Hepatocyte (in vitro differentiated cells): ENCODE results near the gene PRC1. TPM values are rescaled to one million over a fixed set of nuclear protein-coding genes. Genes with fewer than 3 reads are reported as not detected.

Experiments
- DNase-seq: peaks from one replicate; pipeline ENCODE4 v3.0.0-alpha.2; 2016; ENCODE audit warnings: low spot score
- H2AFZ ChIP-seq: fragments of 200-600 bp; sonication (generic); 2 replicates; pipeline ENCODE4 v1.6.0; 2016; ENCODE audit warnings: antibody characterized with exemption, mild to moderate bottlenecking
- H3K27ac ChIP-seq: fragments of 200-600 bp; sonication (generic); 2 replicates; pipeline ENCODE4 v1.5.1; 2016; ENCODE audit warnings: mild to moderate bottlenecking
- H3K27me3 ChIP-seq: fragments of 200-600 bp; sonication (generic); 2 replicates; pipeline ENCODE4 v1.6.1; 2016
- H3K36me3 ChIP-seq: fragments of 200-600 bp; sonication (generic); replicated peaks from 2 replicates; pipeline ENCODE4 v1.5.1; 2016; ENCODE audit warnings: low read depth; ENCODE audit not compliant: insufficient read depth
- H3K4me1 ChIP-seq: fragments of 200-600 bp; sonication (generic); 2 replicates; pipeline ENCODE4 v1.5.1; 2016; ENCODE audit warnings: mild to moderate bottlenecking, moderate library complexity; ENCODE audit not compliant: insufficient read depth
- H3K4me2 ChIP-seq: fragments of 200-600 bp; sonication (generic); 2 replicates; pipeline ENCODE4 v1.6.0; 2016
- H3K4me3 ChIP-seq: fragments of 200-600 bp; sonication (generic); 2 replicates; pipeline ENCODE4 v1.5.1; 2016; ENCODE audit warnings: mild to moderate bottlenecking
- H3K79me2 ChIP-seq: fragments of 200-600 bp; sonication (generic); 2 replicates; pipeline ENCODE4 v1.6.0; 2017; ENCODE audit warnings: mild to moderate bottlenecking
- H3K9me2 ChIP-seq: fragments of 200-600 bp; sonication (generic); replicated peaks from 2 replicates; pipeline ENCODE4 v1.6.0; 2017; ENCODE audit warnings: mild to moderate bottlenecking; ENCODE audit not compliant: insufficient read depth
- H3K9me3 ChIP-seq: fragments of 200-600 bp; sonication (generic); 2 replicates; pipeline ENCODE4 v1.5.1; 2016; ENCODE audit warnings: low read depth, mild to moderate bottlenecking
- H4K20me1 ChIP-seq: fragments of 200-600 bp; sonication (generic); 2 replicates; pipeline ENCODE4 v1.6.0; 2016; ENCODE audit warnings: mild to moderate bottlenecking; ENCODE audit not compliant: insufficient read depth, poor library complexity, severe bottlenecking
- EZH2 ChIP-seq: fragments of 200-600 bp; sonication (generic); IDR thresholded peaks from 2 replicates; pipeline ENCODE4 v1.6.1; 2016; ENCODE audit warnings: antibody characterized with exemption, mild to moderate bottlenecking, borderline replicate concordance
- EZH2phosphoT487 ChIP-seq: fragments of 200-600 bp; sonication (generic); IDR thresholded peaks from one replicate; pipeline ENCODE4 v1.6.1; 2018; ENCODE audit warnings: antibody characterized with exemption, mild to moderate bottlenecking, low read depth, moderate library complexity; ENCODE audit not compliant: unreplicated experiment, severe bottlenecking
- WGBS: methylation state at CpG from one replicate; pipeline ENCODE4 v1.1.6; 2016; ENCODE audit warnings: low lambda C conversion rate; ENCODE audit errors: missing lambda C conversion rate; 5-methylcytosine and 5-hydroxymethylcytosine counted together
- polyA plus RNA-seq: library from polyadenylated mRNA; unstranded; fragments of >200 nt; fragmentation: Nextera tagmentation; extraction: Ambion mirVana; gene quantifications from 2 replicates; pipeline ENCODE4 v1.2.1, GENCODE V29; 2016
- total RNA-seq: library from RNA; depleted of rRNA; stranded (reverse); fragments of >200 nt; gene quantifications from 2 replicates; pipeline ENCODE4 v1.2.3, GENCODE V29; 2014
- TF ChIP-seq, protein P1 (sequence below): fragments of 200-600 bp; sonication (generic); IDR thresholded peaks from 2 replicates; pipeline ENCODE4 v1.5.1; 2016; ENCODE audit warnings: antibody characterized with exemption, mild to moderate bottlenecking; ENCODE audit not compliant: poor library complexity

PRC1 gene
- total and polyA plus RNA-seq, 2 experiments from 2014 or later = 21.5 to 35.8 TPM

DNA sequence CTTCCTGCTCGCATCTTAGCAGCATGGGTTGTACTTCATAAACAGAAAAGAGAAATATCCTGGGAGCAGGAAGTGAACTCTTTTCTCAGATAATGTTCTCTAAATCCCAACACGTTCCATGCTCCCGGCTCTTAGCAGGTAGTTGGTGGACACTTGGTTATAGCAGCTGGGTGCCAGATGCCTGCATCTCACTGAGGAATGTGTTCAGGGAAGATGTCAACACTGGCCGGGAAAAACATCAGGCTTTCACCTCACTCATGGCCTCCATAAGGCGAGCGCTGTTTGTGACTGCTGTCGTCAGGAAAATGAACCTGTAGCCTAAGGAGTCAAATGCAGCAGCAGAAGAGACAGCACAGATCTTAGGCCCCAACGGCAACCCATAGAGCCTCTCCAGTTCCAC lies 4.4 kb upstream of the PRC1 start:
- 88% methylated on average over 8 of the region's 8 CpGs for WGBS
- Histone ChIP-seq H3K9me2 (no peaks in the 10 kb centered on the region), H3K9me3 (no peaks in the 10 kb centered on the region), H3K79me2 (peaks cover 2% of the 10 kb centered on the region), H3K27me3 (no peaks in the 10 kb centered on the region), H3K36me3 (no peaks in the 10 kb centered on the region), H2AFZ (no peak overlapping the region), H3K4me1 (peaks cover under 1% of the 10 kb centered on the region), H3K4me3 (no peak overlapping the region), H3K4me2 (no peak overlapping the region), H4K20me1 (no peaks in the 10 kb centered on the region), H3K27ac (no peak overlapping the region)
- TF ChIP-seq, protein P1, sequence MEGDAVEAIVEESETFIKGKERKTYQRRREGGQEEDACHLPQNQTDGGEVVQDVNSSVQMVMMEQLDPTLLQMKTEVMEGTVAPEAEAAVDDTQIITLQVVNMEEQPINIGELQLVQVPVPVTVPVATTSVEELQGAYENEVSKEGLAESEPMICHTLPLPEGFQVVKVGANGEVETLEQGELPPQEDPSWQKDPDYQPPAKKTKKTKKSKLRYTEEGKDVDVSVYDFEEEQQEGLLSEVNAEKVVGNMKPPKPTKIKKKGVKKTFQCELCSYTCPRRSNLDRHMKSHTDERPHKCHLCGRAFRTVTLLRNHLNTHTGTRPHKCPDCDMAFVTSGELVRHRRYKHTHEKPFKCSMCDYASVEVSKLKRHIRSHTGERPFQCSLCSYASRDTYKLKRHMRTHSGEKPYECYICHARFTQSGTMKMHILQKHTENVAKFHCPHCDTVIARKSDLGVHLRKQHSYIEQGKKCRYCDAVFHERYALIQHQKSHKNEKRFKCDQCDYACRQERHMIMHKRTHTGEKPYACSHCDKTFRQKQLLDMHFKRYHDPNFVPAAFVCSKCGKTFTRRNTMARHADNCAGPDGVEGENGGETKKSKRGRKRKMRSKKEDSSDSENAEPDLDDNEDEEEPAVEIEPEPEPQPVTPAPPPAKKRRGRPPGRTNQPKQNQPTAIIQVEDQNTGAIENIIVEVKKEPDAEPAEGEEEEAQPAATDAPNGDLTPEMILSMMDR = no peak
- TF ChIP-seq EZH2 (no peak), EZH2phosphoT487 (no peak)
- no peak for DNase-seq

DNA sequence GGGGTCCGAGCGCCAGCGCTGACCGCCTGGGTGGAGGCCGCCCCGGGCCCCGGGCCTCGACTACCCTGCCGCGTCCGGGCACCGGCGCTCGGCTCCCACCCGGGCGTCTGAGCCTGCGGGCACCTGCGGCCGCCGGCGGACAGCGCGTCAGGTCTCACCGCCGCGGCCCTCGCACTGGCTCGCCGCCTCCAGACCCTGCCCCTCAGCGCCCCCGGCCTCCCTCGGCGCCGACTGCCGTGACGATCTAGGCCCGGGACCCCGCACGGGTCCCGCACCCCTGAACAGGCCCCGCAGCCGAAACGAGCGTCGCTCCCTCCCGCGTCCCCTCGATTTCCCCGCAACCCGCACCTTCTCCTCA lies 297 bp downstream of the PRC1 start:
- Histone ChIP-seq H3K36me3 (no peaks in the 10 kb centered on the region), H3K79me2 (peaks cover 48% of the 10 kb centered on the region), H4K20me1 (no peaks in the 10 kb centered on the region), H3K4me1 (peaks cover 12% of the 10 kb centered on the region), H3K9me2 (no peaks in the 10 kb centered on the region), H3K27ac (peak overlapping the region; percentile 54), H2AFZ (peak overlapping the region; percentile 67), H3K4me2 (peak overlapping the region; percentile 88), H3K27me3 (no peaks in the 10 kb centered on the region), H3K4me3 (peak overlapping the region; percentile 66), H3K9me3 (no peaks in the 10 kb centered on the region)
- peak; percentile 52 for DNase-seq
- 4% methylated on average over 9 of the region's 50 CpGs for WGBS
- no peak for TF ChIP-seq EZH2phosphoT487
- TF ChIP-seq EZH2 = no peak
- TF ChIP-seq, protein P1 = no peak

DNA sequence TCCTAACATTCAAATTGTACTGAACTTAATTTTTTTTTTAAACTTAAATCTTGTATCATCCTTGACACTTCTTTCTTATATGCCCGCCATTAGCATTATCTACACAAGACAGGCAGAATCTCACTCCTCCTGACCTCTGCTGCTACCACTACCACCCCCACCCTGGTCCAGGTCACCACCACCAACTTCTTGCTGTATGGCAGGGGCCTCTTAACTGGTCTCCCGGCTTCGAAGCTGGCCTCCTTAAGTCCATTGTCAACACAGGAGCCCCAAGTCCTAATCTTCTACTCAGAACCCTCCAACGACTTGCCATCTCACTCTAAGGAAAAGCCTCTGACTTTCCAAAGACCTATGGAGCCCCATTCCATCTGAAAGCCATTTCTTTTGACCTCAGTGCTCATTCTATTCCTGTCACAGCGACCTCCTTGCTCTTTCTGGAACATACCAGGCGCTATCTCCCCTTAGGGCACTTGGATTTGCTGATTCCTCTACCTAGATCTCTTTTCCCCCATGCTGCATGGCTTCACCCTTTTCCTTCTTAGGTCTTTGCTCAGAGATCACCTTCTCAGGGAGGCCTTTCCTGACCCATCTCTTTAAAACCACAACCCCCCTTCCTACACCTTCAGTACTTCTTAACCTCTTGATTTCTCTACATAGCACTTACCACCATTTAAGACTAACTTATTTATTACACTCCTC lies 2.6 kb downstream of the PRC1 start:
- DNase-seq = no peak

More for the DNA sequence above, 2.6 kb downstream of the PRC1 start:
- no peaks in the 10 kb centered on the region for H3K36me3 ChIP-seq
- peak overlapping the region; percentile 25 for H3K4me2 ChIP-seq
- H3K79me2 ChIP-seq = peaks cover 71% of the 10 kb centered on the region
- H3K27ac ChIP-seq = peak overlapping the region; percentile 30
- no peak overlapping the region for H3K4me3 ChIP-seq
- no peak for TF ChIP-seq EZH2phosphoT487
- TF ChIP-seq, protein P1 = no peak
- no peak for TF ChIP-seq EZH2
- H4K20me1 ChIP-seq = no peaks in the 10 kb centered on the region
- no peaks in the 10 kb centered on the region for H3K9me2 ChIP-seq
- H3K9me3 ChIP-seq = no peaks in the 10 kb centered on the region
- H3K4me1 ChIP-seq = peaks cover 14% of the 10 kb centered on the region
- no peak overlapping the region for H2AFZ ChIP-seq
- H3K27me3 ChIP-seq = no peaks in the 10 kb centered on the region
- WGBS = 70% methylated on average over 6 of the region's 6 CpGs
